Hepatocyte (in vitro differentiated cells): ENCODE data around the gene RIC8A.
"Not testable (repeated sequence)": the region's sequence is repeated elsewhere in the genome, so short reads cannot be mapped to it uniquely, and the experiment has no call there.

ENCODE experiments used
- CTCF ChIP-seq: fragments of 200-600 bp; sonication (generic); IDR thresholded peaks from 2 replicates; pipeline ENCODE4 v1.5.1; 2016; ENCODE audit warnings: antibody characterized with exemption, mild to moderate bottlenecking; ENCODE audit not compliant: poor library complexity
- EZH2 ChIP-seq: fragments of 200-600 bp; sonication (generic); IDR thresholded peaks from 2 replicates; pipeline ENCODE4 v1.6.1; 2016; ENCODE audit warnings: antibody characterized with exemption, mild to moderate bottlenecking, borderline replicate concordance
- EZH2phosphoT487 ChIP-seq: fragments of 200-600 bp; sonication (generic); IDR thresholded peaks from one replicate; pipeline ENCODE4 v1.6.1; 2018; ENCODE audit warnings: antibody characterized with exemption, mild to moderate bottlenecking, low read depth, moderate library complexity; ENCODE audit not compliant: unreplicated experiment, severe bottlenecking

GRCh38 chr11:193481-193880 lies 14.0 kb upstream of the RIC8A start:
- not testable (repeated sequence) for TF ChIP-seq CTCF, EZH2, EZH2phosphoT487
